H1 (cell line): Measurements from ENCODE around the gene THAP5. TPM values are rescaled to one million over a fixed set of nuclear protein-coding genes. Genes with fewer than 3 reads are reported as not detected.

Experiments
- CTBP2 ChIP-seq: IDR thresholded peaks from 2 replicates; pipeline ENCODE4 v1.7.0; 2011; ENCODE audit warnings: borderline replicate concordance, mild to moderate bottlenecking, moderate library complexity, mixed read lengths, low read length; ENCODE audit not compliant: insufficient read depth, insufficient read length
- HDAC2 ChIP-seq, 2 experiments: fragments of 300-600 bp in 1 of 2; sonication (generic) in 1 of 2; IDR thresholded peaks; 2 replicates each; pipeline ENCODE4 v1.6.1; 2011 to 2012; ENCODE audit warnings: low read depth in 2 of 2, low read length in 2 of 2, mild to moderate bottlenecking in 2 of 2, moderate library complexity in 2 of 2, borderline replicate concordance in 1 of 2, inconsistent platforms in 1 of 2
- JUN ChIP-seq: IDR thresholded peaks from 2 replicates; pipeline ENCODE4 v1.6.1; 2011; ENCODE audit warnings: low read depth, mild to moderate bottlenecking, improper control_type of control experiment, low read length
- KDM1A ChIP-seq: fragments of 200-600, 300-600 bp; sonication (generic); IDR thresholded peaks from 2 replicates; pipeline ENCODE4 v1.7.1; 2016; ENCODE audit warnings: mild to moderate bottlenecking, low read length, borderline replicate concordance
- POLR2A ChIP-seq, 2 experiments: IDR thresholded peaks; 1 replicate in 1 of 2; 2 replicates in 1 of 2; pipeline ENCODE4 v1.6.1; 2011; ENCODE audit warnings: low read depth in 2 of 2, low read length in 2 of 2, mild to moderate bottlenecking in 2 of 2; ENCODE audit errors: control extremely low read depth in 1 of 2
- POLR2AphosphoS5 ChIP-seq: IDR thresholded peaks from 2 replicates; pipeline ENCODE4 v1.6.1; 2011; ENCODE audit warnings: low read depth, low read length
- RAD21 ChIP-seq, 2 experiments: IDR thresholded peaks in 1 of 2; conservative IDR thresholded peaks in 1 of 2; 2 replicates each; pipeline ENCODE4 v1.6.1; 2011; ENCODE audit warnings: low read depth in 2 of 2, low read length in 2 of 2, improper control_type of control experiment in 1 of 2, inconsistent platforms in 1 of 2, mild to moderate bottlenecking in 1 of 2, moderate library complexity in 1 of 2
- SP4 ChIP-seq: IDR thresholded peaks from 2 replicates; pipeline ENCODE4 v1.6.1; 2012; ENCODE audit warnings: low read length, inconsistent platforms
- TAF1 ChIP-seq: IDR thresholded peaks from 2 replicates; pipeline ENCODE4 v1.6.1; 2011; ENCODE audit warnings: mild to moderate bottlenecking, low read depth, low read length
- polyA plus RNA-seq, 7 experiments: library from polyadenylated mRNA; depleted of rRNA in 3 of 7; stranded (reverse) in 5 of 7; unstranded in 2 of 7; fragments of >200 nt in 5 of 7; fragments of 200-250 nt in 2 of 7; gene quantifications; 1 replicate in 5 of 7; 2 replicates in 1 of 7; 4 replicates in 1 of 7; pipeline versions ENCODE4 v1.2.1 to v1.2.3, GENCODE V29; 2011 to 2013; ENCODE audit warnings: missing spikeins in 2 of 7, mixed read lengths in 2 of 7
- total RNA-seq: library from RNA; stranded (reverse); fragmentation: NEBNext Ultra II Directional; extraction: Animal tissue kit (Norgen Biotek cat#: 25700); gene quantifications from 2 replicates; pipeline ENCODE4 v1.2.1, GENCODE V29; 2021
- TF ChIP-seq, protein P1 (sequence below): IDR thresholded peaks from 2 replicates; pipeline ENCODE4 v1.6.1; 2012; ENCODE audit warnings: low read length, inconsistent platforms

Gene THAP5
- total and polyA plus RNA-seq, 2 of the 8 experiments (the other 6 are each of a cell fraction or from before 2014, with no cell fraction given), result 3.9 to 24.2 TPM

- TF ChIP-seq RAD21 (IDR thresholded peaks at IDR 0.05 in 1 of 2, conservative IDR thresholded peaks at IDR 0.05 in 1 of 2; ENCODE audit: low read depth in 2 of 2, low read length in 2 of 2), result no peak
- TF ChIP-seq POLR2AphosphoS5, result no peak
- TF ChIP-seq POLR2A (IDR thresholded peaks at IDR 0.05; ENCODE audit: control extremely low read depth in 1 of 2, low read depth in 2 of 2, low read length in 2 of 2), result peak in 1 of 2 experiments; percentile 26; a peak in 1 of 3 replicates
- no peak for TF ChIP-seq TAF1
- TF ChIP-seq CTBP2, result no peak
- no peak for TF ChIP-seq JUN
- no peak for TF ChIP-seq HDAC2 (IDR thresholded peaks at IDR 0.05; ENCODE audit: borderline replicate concordance in 1 of 2, low read depth in 2 of 2, low read length in 2 of 2)
- no peak for TF ChIP-seq SP4
- no peak for TF ChIP-seq KDM1A
- TF ChIP-seq, protein P1, sequence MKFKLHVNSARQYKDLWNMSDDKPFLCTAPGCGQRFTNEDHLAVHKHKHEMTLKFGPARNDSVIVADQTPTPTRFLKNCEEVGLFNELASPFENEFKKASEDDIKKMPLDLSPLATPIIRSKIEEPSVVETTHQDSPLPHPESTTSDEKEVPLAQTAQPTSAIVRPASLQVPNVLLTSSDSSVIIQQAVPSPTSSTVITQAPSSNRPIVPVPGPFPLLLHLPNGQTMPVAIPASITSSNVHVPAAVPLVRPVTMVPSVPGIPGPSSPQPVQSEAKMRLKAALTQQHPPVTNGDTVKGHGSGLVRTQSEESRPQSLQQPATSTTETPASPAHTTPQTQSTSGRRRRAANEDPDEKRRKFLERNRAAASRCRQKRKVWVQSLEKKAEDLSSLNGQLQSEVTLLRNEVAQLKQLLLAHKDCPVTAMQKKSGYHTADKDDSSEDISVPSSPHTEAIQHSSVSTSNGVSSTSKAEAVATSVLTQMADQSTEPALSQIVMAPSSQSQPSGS, result 0 out of 2 replicates have a peak, but pooled peaks have one; percentile 27
- TF ChIP-seq, all 59 proteins: peak for 6
These were observed 12.4 kb upstream of the THAP5 start (continued) for GRCh38 chr7:108581655-108582491.
